ENCODE data around the gene MRPL2.
"Not testable (repeated sequence)": the region's sequence is repeated elsewhere in the genome, so short reads cannot be mapped to it uniquely, and the experiment has no call there.

MRPL2 gene

DNA sequence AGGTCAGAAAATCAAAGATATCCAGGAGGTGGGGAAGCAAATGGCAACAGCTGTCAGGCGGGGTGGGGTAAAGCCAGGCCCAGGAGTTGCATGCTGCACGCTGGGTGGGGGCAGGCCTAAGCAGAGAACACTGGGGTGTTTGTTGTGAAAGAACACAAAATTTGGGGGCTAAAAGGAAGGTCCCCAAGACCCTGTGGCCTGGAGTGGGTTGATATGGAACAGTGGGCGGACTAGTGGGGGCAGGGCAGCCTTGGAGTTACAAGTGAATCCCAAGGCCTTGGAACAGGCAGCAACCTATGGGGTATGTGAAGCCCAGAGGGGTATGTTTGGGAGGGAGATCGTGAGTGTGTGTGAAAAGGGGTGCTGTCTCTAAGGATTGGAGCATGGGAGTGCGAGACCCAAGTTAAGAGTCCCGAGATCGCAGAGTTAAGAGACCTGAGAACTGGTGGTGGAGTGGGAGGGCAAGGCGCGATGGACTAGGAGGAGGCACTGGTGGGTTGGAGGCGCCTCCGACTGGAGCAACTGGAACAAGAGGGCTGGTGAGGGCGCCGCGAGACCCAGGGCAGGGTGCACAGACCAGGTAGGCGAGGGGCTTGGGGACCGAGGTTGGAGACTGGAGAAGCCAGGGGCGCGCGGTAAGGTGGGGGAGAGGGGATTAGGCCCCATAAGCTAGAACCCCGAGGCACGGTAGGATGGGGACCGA lies 6.2 kb downstream of the MRPL2 start:
- peaks cover 33% of the 10 kb centered on the region for H3K4me1 Mint-ChIP-seq (ENCODE audit: low read depth)
- no peaks in the 10 kb centered on the region for H3K9me3 Mint-ChIP-seq
- no peak for DNase-seq (ENCODE audit: low spot score)
- H3K27ac Mint-ChIP-seq: peak overlapping the region; percentile 99
- H3K36me3 Mint-ChIP-seq (ENCODE audit: low read depth): peaks cover 36% of the 10 kb centered on the region
- H3K27me3 Mint-ChIP-seq (ENCODE audit: low read depth): no peaks in the 10 kb centered on the region
- H3K4me3 Mint-ChIP-seq: peak overlapping the region; percentile 99

GRCh38 chr6:43052225-43052841 lies 6.9 kb downstream of the MRPL2 start:
- H3K27ac Mint-ChIP-seq: peak overlapping the region; percentile 99
- H3K36me3 Mint-ChIP-seq (ENCODE audit: low read depth): peaks cover 33% of the 10 kb centered on the region
- H3K4me3 Mint-ChIP-seq: peak overlapping the region; percentile 99
- no peaks in the 10 kb centered on the region for H3K9me3 Mint-ChIP-seq
- DNase-seq (ENCODE audit: low spot score): no peak
- H3K27me3 Mint-ChIP-seq (ENCODE audit: low read depth): no peaks in the 10 kb centered on the region
- H3K4me1 Mint-ChIP-seq (ENCODE audit: low read depth): peaks cover 29% of the 10 kb centered on the region

GRCh38 chr6:43050981-43051380 lies 8.3 kb downstream of the MRPL2 start:
- peaks cover 29% of the 10 kb centered on the region for H3K4me1 Mint-ChIP-seq (ENCODE audit: low read depth)
- peak overlapping the region; percentile 55 for H3K27ac Mint-ChIP-seq
- no peaks in the 10 kb centered on the region for H3K27me3 Mint-ChIP-seq (ENCODE audit: low read depth)
- peaks cover 32% of the 10 kb centered on the region for H3K36me3 Mint-ChIP-seq (ENCODE audit: low read depth)
- no peak for DNase-seq (ENCODE audit: low spot score)
- no peaks in the 10 kb centered on the region for H3K9me3 Mint-ChIP-seq
- no peak overlapping the region for H3K4me3 Mint-ChIP-seq

GRCh38 chr6:43047998-43048397 lies 11.2 kb downstream of the MRPL2 start:
- Mint-ChIP-seq H3K36me3 (ENCODE audit: low read depth) (peaks cover 38% of the 10 kb centered on the region), H3K27ac (no peak overlapping the region), H3K4me3 (no peak overlapping the region), H3K27me3 (ENCODE audit: low read depth) (no peaks in the 10 kb centered on the region), H3K4me1 (ENCODE audit: low read depth) (peaks cover 20% of the 10 kb centered on the region), H3K9me3 (no peaks in the 10 kb centered on the region)
- DNase-seq (ENCODE audit: low spot score): no peak

GRCh38 chr6:43045371-43045930 lies 13.8 kb downstream of the MRPL2 start:
- H3K36me3 Mint-ChIP-seq (ENCODE audit: low read depth): peaks cover 39% of the 10 kb centered on the region
- H3K27ac Mint-ChIP-seq: peak overlapping the region; percentile 61
- no peak overlapping the region for H3K4me3 Mint-ChIP-seq
- no peaks in the 10 kb centered on the region for H3K27me3 Mint-ChIP-seq (ENCODE audit: low read depth)
- H3K9me3 Mint-ChIP-seq: no peaks in the 10 kb centered on the region
- no peak for DNase-seq (ENCODE audit: low spot score)
- H3K4me1 Mint-ChIP-seq (ENCODE audit: low read depth): peaks cover under 1% of the 10 kb centered on the region

DNA sequence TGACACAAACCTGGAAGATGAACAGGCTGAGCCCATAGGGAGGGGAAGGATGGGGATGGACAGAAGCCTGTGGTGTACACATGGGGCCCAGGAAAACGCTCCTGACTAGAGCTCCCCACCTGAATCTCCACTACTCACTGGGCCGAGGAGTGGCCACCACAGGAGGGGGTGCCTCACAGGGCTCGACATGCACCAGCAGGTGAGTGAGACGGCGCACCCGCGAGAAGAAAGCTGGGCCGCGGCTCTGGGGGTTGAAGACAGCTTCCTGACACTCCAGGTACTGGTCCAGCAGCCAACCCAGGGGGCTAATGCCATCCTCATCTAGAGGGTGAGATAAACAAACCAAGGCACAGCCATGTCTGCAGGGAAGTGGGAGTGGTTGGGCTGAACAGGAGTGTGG lies 15.9 kb downstream of the MRPL2 start:
- no peak overlapping the region for H3K27ac Mint-ChIP-seq
- H3K9me3 Mint-ChIP-seq: no peaks in the 10 kb centered on the region
- H3K27me3 Mint-ChIP-seq (ENCODE audit: low read depth): no peaks in the 10 kb centered on the region
- no peak for DNase-seq (ENCODE audit: low spot score)
- peaks cover 2% of the 10 kb centered on the region for H3K4me1 Mint-ChIP-seq (ENCODE audit: low read depth)
- H3K36me3 Mint-ChIP-seq (ENCODE audit: low read depth): peaks cover 37% of the 10 kb centered on the region
- no peak overlapping the region for H3K4me3 Mint-ChIP-seq

DNA sequence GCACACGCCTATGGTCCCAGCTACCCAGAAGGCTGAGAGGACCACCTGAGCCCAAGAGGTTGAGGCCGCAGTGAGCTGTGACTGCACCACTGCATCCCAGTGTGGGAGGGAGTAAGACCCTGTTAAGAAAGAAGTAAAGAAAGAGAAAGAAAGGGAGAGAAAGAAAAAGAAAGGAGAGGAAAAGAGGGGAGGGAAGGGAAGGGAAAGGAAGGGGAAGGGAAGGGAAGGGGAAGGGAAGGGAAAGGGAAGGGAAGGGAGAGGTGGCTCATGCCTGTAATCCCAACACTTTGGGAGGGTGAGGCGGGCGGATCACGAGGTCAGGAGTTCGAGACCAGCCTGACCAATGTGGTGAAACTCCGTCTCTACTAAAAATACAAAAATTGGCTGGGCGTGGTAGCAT lies 17.8 kb downstream of the MRPL2 start:
- peak overlapping the region; percentile 49 for H3K27ac Mint-ChIP-seq
- not testable (repeated sequence) for H3K27me3 Mint-ChIP-seq (ENCODE audit: low read depth); H3K9me3 Mint-ChIP-seq; DNase-seq (ENCODE audit: low spot score); H3K4me3 Mint-ChIP-seq; H3K4me1 Mint-ChIP-seq (ENCODE audit: low read depth)
- peaks cover 40% of the 10 kb centered on the region for H3K36me3 Mint-ChIP-seq (ENCODE audit: low read depth)

DNA sequence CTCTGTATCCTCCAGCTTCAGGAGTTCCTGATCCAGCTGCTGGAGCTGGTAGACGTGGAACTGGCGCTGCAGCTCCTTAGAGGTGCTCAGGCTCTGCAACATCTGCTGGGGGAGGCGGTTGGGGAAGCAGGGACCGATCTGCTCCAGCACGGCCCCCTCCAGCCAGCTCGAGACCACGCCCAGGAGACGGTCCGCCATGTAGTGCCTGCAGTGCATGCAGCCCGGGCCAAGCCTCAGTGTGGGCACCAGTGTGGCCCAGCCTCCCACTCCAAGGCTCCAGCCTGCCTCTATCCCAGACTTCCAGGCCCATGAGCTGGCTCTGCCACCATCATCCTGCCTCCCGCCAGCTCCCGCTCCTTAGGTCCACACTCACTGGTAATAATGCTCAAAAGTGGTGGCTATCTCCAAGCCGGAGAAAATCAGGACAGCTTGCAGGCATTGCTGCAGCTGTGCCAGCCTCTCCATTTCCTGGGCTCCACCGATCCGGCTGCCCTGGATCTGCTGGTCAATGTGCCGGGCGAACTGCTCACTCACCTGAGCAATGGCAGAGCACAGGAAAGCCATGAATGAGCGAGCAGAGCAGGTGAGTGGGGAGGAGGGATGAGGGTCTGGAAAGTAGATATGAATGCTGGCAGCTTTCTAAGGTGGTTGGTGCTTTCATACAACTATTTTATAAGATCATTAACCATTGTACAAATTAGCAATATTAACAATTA lies 18.5 kb downstream of the MRPL2 start:
- H3K4me1 Mint-ChIP-seq (ENCODE audit: low read depth): peaks cover 2% of the 10 kb centered on the region
- H3K27ac Mint-ChIP-seq: no peak overlapping the region
- no peak for DNase-seq (ENCODE audit: low spot score)

DNA sequence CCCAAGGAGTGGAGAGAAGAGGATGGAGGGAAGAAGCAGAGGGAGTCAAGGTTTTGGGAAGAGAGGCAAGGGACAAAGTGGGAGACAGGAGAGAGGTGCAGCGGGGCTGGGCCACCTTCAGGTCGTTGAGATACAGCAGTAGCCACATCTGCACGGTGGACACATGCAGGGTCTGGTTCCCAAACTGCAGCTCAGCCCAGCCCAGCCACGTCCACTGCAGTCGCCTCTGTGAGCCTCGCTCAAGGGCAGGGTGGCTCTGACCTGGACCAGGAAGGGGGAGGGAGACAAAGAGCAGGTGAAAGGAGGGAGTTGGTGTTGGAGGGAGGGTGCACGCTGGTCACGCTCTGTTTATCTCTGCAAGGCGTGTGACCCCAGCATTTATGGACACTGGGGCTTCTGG lies 20.5 kb downstream of the MRPL2 start:
- no peaks in the 10 kb centered on the region for H3K27me3 Mint-ChIP-seq (ENCODE audit: low read depth)
- H3K27ac Mint-ChIP-seq: peak overlapping the region; percentile 27
- no peak overlapping the region for H3K4me3 Mint-ChIP-seq
- peaks cover 2% of the 10 kb centered on the region for H3K4me1 Mint-ChIP-seq (ENCODE audit: low read depth)
- DNase-seq (ENCODE audit: low spot score): no peak
- H3K36me3 Mint-ChIP-seq (ENCODE audit: low read depth): peaks cover 37% of the 10 kb centered on the region
- no peaks in the 10 kb centered on the region for H3K9me3 Mint-ChIP-seq

More for the DNA sequence above, 18.5 kb downstream of the MRPL2 start:
- Mint-ChIP-seq H3K9me3 (no peaks in the 10 kb centered on the region), H3K4me3 (no peak overlapping the region), H3K36me3 (ENCODE audit: low read depth) (peaks cover 42% of the 10 kb centered on the region), H3K27me3 (ENCODE audit: low read depth) (no peaks in the 10 kb centered on the region)

DNA sequence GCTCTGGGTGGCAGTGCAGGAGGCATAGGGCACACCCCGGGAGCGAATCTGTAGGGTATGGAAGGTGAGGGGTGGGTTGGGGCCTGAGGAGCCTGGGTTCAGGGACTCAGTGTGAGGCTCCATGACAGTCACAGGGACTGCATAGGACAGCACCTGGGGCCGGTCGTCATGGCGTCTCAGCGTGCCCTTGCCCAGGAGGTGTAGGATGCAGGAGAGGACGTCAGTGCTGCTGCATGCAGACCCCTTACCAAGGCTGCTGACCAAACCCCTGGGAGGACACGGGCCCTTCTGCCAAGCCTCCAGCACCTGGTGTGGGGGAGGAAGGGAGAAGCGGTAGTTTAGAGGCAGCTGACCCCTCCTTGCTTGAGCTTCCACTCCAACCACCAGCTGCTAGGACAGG lies 21.5 kb downstream of the MRPL2 start:
- no peak for DNase-seq (ENCODE audit: low spot score)
- H3K36me3 Mint-ChIP-seq (ENCODE audit: low read depth): peaks cover 34% of the 10 kb centered on the region
- no peaks in the 10 kb centered on the region for H3K9me3 Mint-ChIP-seq
- H3K4me3 Mint-ChIP-seq: no peak overlapping the region
- H3K4me1 Mint-ChIP-seq (ENCODE audit: low read depth): peaks cover 2% of the 10 kb centered on the region
- no peak overlapping the region for H3K27ac Mint-ChIP-seq
- no peaks in the 10 kb centered on the region for H3K27me3 Mint-ChIP-seq (ENCODE audit: low read depth)

GRCh38 chr6:43037197-43037596 lies 22.0 kb downstream of the MRPL2 start:
- Mint-ChIP-seq H3K4me1 (ENCODE audit: low read depth) (peaks cover 2% of the 10 kb centered on the region), H3K4me3 (no peak overlapping the region), H3K27me3 (ENCODE audit: low read depth) (no peaks in the 10 kb centered on the region), H3K9me3 (no peaks in the 10 kb centered on the region), H3K27ac (no peak overlapping the region), H3K36me3 (ENCODE audit: low read depth) (peaks cover 31% of the 10 kb centered on the region)
- DNase-seq (ENCODE audit: low spot score): no peak

- Mint-ChIP-seq H3K4me1 (ENCODE audit: low read depth) (peaks cover 2% of the 10 kb centered on the region), H3K27me3 (ENCODE audit: low read depth) (no peaks in the 10 kb centered on the region), H3K4me3 (no peak overlapping the region), H3K27ac (no peak overlapping the region), H3K36me3 (ENCODE audit: low read depth) (peaks cover 33% of the 10 kb centered on the region), H3K9me3 (no peaks in the 10 kb centered on the region)
- DNase-seq (ENCODE audit: low spot score): no peak
Observed at GRCh38 chr6:43036712-43037111, 22.5 kb downstream of the MRPL2 start.

- H3K9me3 Mint-ChIP-seq: no peaks in the 10 kb centered on the region
- peaks cover 2% of the 10 kb centered on the region for H3K4me1 Mint-ChIP-seq (ENCODE audit: low read depth)
- no peak for DNase-seq (ENCODE audit: low spot score)
- no peaks in the 10 kb centered on the region for H3K27me3 Mint-ChIP-seq (ENCODE audit: low read depth)
- H3K4me3 Mint-ChIP-seq: no peak overlapping the region
- H3K27ac Mint-ChIP-seq: no peak overlapping the region
- peaks cover 34% of the 10 kb centered on the region for H3K36me3 Mint-ChIP-seq (ENCODE audit: low read depth)
Observed at GRCh38 chr6:43035495-43036194, 23.6 kb downstream of the MRPL2 start.

DNA sequence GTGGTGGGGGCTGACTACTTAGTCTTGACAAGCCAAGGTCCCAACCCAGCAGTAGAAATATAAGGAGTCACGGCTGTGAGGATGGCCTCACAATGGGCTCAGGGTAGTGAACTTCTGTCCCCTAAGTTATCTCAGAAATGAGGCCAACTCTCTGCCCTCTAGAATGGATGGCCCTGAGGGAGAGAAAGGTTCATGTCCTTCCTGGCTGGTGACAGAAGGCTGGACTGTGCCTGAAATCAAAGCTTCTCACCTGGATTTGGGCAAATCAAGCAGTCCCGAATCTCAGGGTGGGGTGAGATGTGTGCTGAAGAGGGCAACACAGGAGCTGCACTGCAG lies 25.1 kb downstream of the MRPL2 start:
- peaks cover 2% of the 10 kb centered on the region for H3K4me1 Mint-ChIP-seq (ENCODE audit: low read depth)
- H3K9me3 Mint-ChIP-seq: no peaks in the 10 kb centered on the region
- no peaks in the 10 kb centered on the region for H3K27me3 Mint-ChIP-seq (ENCODE audit: low read depth)
- peaks cover 35% of the 10 kb centered on the region for H3K36me3 Mint-ChIP-seq (ENCODE audit: low read depth)
- DNase-seq (ENCODE audit: low spot score): no peak
- no peak overlapping the region for H3K27ac Mint-ChIP-seq
- no peak overlapping the region for H3K4me3 Mint-ChIP-seq

Data from T-helper 2 cell treated with Interferon-gamma antibody and Interleukin-4, amounts not matched to agents 5 μg/mL and 100 μg/mL, for 36 hours (primary cell).